LHCN-M2 (cell line): Measurements from ENCODE around the gene CAMK1G. TPM values are rescaled to one million over a fixed set of nuclear protein-coding genes. Genes with fewer than 3 reads are reported as not detected.

ENCODE experiments used
- DNase-seq: peaks from one replicate; pipeline ENCODE4 v3.0.0-alpha.2; 2012; ENCODE audit warnings: low read depth
- total RNA-seq: library from RNA; depleted of rRNA; stranded (reverse); fragments of >200 nt; gene quantifications from 2 replicates; pipeline ENCODE4 v1.2.3, GENCODE V29; 2014

Gene CAMK1G
- total RNA-seq, 1 experiment from 2014 or later: not detected

DNA sequence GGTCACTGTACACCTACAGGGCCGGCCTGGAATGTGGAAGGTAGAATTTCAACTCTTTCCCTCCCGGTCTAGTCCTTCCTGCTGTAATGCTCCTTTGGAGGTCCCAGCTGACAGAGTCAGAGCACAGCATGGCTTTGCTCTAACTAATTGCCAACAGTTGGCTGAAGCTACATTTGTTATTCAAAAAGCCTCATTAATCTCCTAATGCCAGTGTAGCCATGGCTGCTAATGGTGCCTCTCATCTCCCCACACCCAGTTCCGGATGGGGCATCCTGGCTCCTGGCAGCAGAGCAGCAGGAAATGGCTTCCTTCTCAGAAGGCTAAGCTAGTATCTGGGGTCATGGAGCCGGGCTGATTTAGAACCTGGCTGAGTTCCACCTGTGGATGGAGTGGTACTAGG lies 18.7 kb upstream of the CAMK1G start:
- no peak for DNase-seq

DNA sequence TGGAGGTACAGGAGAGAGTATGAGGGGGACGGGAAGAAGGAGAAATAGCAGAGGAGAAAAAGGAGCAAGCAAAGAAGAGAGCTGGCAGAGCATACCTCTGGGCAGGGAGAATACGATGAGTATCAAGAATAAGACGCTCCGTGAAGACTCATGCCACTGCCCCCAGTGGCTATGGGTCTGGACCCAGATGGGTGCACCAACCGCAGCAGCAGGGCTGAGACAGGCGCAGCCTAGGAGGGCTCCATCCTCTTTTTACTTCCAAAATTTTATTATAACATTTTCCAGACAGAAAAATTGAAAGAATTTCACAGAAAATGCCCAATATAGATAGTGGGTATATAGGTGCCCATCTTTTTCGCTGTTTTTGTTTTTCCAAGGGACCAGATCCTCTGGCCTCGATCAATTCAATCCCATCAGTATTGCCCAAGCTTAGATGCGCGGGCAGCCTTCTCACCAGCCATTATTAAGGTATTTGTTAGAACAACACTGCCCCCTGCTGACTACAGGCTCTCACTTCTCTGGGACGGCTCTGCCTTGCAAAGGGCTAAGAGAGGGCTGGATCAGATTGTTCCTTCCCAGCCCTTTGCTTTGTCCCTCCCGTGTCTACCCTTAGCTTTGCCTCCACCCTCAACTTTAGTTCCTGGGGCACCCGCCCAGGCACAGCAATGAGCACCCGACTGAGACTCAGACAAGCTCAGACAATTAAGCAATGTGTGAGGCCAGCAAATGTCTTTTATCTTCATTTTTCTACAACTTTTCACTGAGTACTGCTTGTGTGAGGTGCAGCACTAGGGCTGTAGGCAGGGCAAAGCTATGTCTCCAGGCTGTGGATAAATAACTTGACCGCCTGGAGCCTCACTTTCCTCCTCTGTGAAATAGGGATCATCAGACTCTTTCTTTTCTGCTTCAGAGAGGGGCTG lies 17.5 kb upstream of the CAMK1G start:
- DNase-seq: peak; percentile 81

DNA sequence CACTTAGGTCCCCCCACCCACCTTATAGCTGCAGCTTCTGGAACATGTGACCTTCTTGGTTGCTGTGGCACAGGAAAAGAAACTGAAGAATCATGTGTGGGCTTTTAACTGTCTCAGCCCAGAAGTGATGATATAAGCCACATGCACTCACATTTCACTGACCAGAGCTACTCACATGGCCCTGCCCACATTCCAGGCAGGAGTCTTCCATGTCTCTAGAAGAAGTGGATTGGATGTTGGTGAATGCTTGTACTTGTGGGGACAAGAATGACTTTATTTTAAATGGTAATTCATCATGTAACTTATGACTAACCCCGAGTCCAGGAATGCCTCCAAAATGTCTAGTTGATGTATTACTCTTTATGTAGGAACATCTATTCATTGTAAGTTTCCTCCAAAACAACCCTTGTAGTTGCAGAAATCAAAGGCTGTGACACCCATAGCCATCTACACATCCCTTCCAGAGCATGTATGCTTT lies 15.8 kb upstream of the CAMK1G start:
- DNase-seq: peak; percentile 59

DNA sequence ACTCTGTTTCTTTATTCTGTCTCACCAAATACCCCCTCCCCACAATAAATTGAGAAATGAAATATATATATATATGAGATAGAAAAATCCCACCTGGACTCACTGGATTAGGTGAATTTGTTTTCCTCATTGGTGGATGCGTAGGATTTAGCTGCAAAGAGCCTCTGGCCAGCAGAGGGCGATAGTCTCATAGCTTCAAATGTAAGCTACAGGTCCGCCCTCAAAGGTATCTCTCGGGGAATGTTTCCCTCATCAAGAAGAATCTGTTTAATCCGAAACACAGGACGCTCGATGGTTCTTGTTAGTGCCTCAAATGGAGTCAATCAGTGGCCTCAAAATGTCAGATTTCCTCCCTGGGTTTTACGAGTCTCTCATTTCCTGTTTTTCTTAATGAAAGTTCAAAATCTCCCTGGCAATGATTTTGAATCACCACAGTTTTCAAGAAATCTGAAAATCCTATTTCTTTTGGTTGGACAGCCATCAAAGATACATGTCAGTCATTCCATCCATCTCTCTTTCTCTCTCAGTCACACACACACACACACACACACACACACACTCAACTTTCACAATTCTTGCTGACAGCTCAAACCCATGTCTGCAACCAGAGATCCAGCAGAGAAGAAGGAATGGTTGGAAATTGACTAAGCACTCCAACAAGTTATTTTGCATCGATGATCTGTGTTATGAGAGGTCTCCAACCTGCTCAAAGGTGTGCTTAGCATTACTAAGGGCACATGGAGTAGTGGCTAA lies 13.9 kb upstream of the CAMK1G start:
- DNase-seq: peak; percentile 63

DNA sequence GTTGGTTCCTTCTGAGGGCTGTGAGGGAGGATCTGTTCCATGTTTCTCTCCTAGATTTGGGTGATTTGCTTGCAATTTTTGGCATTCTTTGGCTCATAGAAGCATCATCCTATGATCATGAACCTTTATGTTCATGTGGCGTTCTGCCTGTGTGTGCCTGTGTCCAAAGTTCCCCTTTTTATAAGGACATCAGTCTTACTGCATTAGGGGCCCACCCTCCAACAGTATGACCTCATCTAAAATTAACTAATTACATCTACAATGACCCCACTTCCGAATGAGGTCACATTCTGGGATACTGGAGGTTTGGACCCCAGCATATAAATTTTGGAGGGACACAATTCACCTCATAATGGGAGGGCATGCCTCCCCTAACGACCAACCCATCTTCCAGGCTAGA lies 12.8 kb upstream of the CAMK1G start:
- DNase-seq: no peak

DNA sequence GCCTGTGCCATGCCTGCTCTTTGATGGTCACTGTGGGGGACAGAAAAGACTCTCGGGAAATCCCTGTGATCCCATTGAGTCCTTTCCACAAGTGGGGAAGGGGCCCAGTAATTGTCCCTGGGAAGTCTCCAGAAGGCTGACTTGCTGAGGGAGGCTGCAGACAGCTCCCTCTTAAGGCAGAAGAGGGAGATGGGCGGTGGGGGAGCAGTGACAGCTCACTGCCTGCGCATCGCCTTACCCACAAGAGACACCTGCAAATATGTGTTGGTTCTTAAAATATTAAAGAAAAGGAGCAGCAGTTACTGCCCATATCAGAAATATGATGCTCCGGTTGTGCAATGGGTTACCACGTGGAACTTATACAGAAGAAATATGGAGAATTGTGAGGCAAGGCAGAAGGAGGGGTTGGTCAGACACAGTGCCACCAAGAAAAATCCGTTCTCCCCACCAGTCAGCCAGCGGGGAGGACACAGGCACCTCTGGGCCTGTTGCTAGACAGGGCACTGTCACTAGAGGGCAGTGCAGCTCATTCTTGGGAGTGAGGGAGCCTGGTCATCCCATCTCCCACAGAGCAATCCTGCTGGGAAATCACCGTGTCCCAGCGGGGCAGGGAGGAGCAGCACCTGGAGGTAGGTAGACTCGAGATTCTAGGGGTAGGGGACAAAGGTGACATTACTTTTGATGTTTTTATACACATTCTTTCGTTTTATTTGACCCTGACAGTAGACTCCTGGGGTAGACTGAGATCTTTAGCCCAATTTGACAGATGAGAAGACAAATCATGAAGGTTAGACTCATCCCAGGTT lies 6.9 kb upstream of the CAMK1G start:
- DNase-seq: peak; percentile 70

DNA sequence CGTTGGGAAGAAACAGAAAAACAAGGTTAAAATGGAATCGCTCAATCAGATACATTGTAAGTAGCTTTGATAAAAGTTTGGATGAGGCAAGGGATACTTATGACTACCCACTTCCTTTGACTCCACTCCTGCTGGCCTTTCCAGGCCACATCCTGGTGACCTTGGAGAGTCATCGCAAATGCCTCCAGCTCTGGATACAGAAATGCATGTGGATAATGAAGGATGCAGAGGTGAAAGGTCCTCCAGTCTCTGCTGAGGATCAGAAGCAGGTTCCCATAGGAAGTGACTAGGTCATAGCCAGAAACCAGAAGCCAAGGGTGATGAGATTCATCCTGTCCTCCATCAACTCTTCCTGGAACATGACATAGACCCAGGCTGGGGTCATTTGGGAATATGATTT lies 6.2 kb upstream of the CAMK1G start:
- DNase-seq: peak; percentile 61

DNA sequence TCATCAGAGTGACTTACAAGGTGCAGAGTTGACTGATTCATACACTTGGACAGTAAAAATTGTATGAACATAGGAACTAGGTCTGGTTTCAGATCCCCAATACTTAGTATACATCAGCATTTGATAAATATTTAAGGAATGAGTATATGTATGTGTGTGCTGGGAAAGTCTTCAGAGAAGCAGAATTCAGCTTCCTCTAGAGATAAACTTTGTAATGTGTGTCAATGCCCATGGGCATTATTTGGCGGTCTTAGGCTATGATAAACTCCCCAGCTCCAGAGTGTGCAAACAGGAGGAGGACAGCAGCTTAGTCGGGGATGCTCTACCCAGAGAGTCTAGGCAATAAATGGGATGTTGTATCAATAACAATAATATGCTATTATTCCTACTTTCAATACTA lies 2.9 kb upstream of the CAMK1G start:
- DNase-seq: no peak

DNA sequence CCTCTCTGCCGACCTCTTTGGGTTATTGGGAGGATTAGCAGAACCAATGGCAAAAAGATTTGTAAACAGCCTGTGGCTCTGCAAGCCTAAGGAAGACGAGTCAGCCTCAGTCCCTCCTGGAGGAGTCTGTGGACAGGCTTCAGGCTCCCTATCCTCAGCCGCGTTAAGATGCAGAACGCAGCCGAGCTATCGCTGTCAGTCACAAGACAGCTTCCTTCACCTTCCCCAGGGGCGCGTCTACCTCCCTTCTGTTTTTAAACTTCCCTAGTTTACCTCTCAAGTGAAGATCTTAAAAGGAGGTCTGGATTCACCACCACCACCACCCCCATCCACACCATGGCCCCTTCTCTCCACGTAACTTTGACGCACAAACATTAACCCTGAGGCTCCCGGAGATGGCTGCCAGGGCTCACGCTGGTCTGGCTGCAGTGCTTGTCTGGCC lies 738 bp downstream of the CAMK1G start:
- DNase-seq: no peak

DNA sequence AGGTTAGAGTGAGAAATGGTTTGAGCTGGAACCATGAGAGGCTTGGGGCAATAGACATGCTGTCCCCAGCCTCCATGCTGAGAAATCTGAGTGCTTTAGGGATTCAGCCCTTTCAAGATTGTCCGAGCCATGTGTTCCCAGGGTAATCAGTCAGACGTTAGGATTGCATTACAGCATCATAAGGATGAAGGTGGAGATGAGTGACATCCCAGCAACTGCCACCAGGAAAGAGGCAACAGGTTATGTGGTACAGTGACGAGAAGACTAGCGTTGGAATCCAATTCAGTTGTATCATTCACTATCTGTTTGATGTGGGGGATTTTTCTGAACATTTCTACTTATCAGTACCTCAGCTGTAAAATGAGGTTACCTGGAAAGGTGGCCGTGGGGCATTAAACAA lies 1.7 kb downstream of the CAMK1G start:
- DNase-seq: no peak

DNA sequence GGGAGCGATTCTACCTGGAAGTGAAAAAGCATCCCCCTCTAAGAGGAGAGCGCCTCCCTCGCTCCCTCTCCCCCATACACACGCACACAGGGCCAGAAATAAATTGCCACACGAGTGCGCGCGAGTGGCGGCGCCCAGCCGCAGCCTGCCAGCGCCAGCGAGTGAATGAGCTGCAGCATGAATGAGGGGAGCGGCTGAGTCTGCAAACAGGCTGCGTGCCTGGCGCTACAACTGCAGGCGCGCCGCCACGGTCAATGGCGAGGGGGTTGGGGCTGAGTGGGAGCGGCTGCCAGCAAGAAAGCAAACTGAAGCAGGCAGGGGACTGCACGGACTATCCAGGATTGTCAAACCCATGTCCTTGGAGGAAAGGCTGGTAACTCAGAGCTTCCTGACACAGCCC lies 2.2 kb downstream of the CAMK1G start:
- DNase-seq: no peak

DNA sequence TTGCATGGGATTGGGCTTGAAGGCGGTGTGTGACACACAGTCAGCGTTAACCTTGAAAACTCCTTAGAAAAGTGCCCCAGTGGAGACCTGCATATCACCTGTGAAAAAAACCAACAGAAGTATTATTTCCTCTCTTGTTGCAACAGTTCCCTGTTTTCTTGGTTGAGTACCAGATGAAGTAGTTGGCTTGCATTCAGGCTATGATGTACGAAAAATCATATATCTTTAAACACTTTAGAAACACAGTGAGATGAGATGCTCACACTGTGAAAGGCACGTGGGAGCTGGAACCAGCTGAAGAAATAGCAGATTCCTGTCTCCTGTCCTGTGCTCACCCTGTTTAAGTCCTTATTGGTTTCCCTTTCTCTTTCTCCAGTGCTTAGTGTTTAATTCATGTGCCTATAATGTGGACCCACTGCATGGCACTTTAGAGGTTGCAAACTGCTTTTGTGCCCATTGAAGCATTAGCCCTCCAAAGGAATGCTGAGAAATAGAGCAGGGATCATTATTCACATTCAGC lies 2.8 kb downstream of the CAMK1G start:
- DNase-seq: no peak

DNA sequence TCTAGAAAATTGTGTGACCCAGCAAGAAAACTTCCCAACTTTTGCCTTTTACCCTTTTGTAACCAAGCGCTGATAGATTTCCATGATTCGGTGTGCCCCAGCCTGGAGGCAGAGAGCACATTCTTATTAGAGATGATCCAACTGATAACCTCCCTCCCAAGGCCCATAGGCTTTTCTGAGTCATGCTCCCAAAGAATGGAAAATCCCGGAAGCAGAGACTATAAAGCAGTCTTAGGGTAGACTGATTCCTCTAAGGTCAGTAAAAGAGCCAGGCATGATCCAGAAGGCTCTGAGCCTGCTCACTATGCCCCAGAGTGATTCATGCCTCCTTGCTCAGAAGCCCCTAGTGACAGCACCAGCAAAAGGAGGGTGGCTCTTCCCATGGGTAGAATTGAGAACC lies 4.3 kb downstream of the CAMK1G start:
- DNase-seq: no peak

DNA sequence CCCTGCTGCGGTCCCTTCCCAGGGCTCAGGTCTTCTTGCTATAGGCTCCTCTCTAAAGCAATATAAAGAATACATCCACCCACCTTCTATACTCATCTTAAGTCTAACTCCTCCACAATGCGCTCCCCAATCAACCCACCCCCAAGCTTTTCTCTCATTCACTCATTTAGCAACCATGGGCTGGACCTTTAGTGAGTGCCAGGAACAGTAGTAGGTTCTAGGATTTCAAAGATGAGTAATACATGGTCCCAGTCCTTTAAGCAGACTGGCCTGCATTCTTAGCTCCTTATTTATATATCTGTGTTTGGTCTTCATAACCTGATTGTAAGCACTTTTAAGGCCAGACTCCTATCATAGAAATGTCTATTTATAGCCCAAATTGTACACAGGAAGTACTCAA lies 5.9 kb downstream of the CAMK1G start:
- DNase-seq: no peak

DNA sequence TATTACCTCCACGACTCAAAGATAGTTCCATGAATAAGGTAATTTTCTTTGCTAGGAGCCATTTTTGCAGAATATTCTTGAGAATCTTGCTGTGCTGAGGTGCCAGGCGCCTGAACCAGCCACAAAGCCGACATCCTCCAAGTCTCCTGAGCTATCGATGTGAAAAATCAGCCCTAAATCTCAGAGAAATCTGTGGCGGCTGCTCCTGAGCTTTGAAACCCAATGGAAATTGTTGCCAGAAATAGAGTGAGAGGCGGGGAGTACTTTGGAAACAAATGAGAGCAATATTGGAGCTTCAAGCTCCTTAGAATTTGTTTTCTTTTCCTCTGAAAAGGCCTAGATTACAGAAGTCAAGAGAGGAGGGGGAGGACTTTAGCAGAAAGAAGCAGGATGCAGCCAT lies 6.3 kb downstream of the CAMK1G start:
- no peak for DNase-seq

DNA sequence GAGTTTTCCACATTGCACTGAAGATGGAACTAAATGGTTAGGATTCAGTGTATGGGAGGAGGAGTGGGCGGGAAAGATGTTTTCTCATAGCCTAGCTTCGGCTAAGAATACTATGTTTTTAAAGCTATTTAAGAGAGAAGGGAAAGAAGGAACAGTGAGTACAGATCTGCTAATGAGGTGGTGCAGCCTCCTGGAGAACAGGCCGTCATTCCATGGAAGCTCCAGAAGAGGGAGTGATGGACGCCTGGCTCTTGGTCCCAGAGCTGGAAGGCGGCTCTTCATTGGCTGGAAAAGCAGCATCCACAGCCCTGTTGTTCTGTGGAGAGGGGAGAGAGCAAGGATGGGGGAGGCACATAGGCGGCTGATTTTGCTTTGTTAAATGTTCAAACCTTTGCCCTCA lies 6.9 kb downstream of the CAMK1G start:
- no peak for DNase-seq

DNA sequence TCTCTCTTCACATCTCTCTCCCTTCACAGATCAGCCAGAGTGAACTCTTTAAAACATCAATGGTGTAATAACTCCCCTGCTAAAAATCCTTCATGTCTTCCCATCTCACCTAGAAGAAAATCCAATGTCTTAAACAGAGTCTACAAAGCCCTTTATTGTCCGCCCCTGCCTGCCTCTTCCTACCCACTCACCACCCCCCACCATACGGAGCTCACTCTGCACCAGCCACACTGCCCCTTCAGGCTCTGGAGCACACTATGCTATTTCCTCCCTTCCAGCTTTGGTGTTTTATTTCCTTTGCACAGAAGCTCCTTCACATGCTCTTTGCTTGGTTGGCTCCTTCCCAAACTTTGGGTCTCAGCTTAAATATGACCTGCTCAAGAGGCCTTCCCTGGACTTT lies 10.2 kb downstream of the CAMK1G start:
- DNase-seq: no peak

DNA sequence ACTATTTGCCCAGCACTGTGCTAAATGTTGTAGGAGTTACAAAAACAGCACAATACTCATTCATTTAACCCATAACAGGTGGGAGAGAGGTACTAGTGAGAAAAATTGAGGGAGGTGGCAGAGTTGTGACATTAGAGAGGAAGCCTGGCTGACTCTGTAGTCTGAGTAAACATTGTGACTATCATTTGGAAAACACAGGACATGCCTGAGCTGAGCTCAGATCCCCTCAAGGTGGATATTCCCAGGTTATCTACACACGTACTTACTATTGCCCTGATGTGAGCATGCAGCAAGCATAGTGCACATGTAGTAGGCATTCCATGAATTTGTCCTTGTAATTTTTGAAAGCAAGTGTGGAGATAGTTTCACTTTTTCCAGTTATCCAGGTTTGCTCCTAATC lies 10.9 kb downstream of the CAMK1G start:
- DNase-seq: no peak

DNA sequence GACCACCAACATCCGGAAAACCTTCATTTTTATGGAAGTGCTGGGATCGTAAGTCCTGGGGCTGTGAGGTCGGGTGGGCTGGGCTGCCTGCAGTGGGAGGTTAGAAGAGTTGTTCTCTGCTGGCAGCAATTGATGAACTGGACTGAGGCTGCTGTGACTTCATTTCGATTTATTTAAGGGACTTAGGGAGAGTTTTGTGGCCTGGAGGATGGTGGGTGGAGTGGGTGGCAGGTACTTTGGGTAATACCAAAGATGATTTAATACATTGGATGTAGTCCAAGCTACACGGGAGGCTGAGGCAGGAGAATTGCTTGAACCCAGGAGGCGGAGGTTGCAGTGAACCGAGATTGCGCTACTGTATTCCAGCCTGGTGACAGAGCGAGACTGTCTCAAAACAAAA lies 11.5 kb downstream of the CAMK1G start:
- DNase-seq: no peak

DNA sequence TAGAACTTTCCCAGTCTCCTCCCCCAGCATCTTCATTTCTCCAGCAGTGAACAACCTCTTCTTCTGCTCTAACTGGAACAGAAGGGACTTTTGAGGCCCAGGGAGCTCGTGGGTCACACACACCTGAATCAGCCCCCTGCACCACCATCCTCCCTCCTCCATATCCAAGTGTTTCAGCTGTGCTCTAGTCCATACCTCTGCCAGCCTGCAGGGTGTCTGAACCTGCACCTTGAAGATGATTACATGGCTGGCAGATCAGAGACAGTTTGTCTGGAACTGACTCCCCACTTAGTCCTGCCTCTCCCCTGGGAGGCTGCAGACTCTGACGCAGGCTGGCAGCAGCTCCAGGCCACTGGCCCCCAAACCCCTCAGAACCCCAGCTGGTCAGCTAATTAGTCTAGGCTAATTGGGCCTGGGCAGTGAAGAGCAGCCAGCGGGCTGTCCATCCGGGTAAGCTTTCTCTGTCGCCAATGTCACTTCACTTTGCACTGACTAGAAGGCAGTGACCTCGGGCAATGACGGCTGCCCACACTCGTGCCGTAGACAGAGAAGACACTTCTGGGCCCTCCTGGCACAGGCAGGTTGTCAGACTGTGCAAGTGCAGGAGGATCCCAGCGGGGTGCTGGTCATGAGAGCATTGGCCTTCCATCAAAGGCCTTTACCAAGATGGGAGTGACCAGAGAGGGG lies 12.2 kb downstream of the CAMK1G start:
- DNase-seq: no peak

DNA sequence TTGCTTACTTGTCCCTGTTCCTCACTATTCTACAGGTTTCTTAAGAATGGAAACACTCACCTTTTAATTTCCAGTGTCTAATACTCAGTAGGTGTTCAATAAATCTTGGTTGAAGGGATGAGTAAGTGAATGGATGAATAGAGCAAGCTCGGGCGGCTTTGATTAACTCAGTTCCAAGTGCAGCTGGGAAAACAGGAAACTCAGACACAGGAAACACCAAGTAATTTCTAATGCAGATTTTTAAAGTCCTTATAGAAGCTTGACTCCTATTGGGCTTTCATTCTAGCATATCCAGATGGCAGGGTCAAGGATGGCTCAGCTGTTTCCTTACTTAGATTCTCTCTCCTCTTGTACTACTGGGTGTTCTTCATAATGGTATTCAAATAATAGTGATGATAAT lies 14.0 kb downstream of the CAMK1G start:
- no peak for DNase-seq
